GM08714 (cell line): ENCODE measurements around the gene PATJ.

ENCODE experiments used
- H3K4me3 ChIP-seq: fragments of 200-500 bp; sonication (Bioruptor generic); 2 replicates; pipeline ENCODE4 v1.5.1; 2014; ENCODE audit warnings: mild to moderate bottlenecking, low read length, inconsistent platforms
- ZNF274 ChIP-seq: IDR thresholded peaks from 2 replicates; pipeline ENCODE4 v1.6.1; 2012; ENCODE audit warnings: mild to moderate bottlenecking, low read depth, low read length

Gene PATJ

DNA sequence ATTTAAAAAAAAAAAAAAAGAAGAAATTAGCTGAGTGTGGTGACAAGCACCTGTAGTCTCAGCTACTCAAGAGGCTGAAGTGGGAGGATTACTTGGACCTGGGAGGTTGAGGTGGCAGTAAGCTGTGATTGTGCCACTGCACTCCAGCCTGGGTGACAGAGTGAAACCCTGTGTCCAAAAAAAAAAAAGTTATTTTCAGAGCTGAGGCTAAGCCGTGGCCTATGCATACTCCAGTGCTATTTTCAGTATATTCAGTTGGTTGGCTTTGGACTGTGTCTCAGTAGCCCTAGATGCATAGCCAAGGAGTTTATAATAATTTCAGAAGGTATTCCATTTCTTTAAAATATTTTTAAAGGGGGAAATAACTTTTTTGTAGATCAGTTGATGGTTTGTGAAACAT lies 311.9 kb downstream of the PATJ start:
- H3K4me3 ChIP-seq, result no peak overlapping the region
- TF ChIP-seq ZNF274, result no peak

DNA sequence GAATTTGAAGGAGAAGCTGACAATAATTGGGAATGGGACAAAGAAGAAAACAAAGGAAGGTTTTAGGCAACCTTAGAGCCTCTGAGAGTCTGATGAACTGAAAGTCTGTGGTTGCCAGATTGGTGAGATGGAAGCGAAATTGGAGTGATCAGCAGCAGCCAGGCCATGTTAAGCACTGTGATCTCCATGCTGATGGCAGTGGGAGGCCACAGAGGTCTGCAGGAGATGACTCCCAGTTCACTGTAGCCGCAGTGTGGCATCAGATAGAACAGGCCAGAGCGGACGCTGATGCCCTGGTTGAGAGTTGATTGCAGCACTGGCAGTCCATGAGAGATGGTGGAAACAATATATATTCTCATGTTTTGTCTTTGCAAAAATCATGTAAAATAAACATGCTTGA lies 314.9 kb downstream of the PATJ start:
- no peak for TF ChIP-seq ZNF274
- no peak overlapping the region for H3K4me3 ChIP-seq

DNA sequence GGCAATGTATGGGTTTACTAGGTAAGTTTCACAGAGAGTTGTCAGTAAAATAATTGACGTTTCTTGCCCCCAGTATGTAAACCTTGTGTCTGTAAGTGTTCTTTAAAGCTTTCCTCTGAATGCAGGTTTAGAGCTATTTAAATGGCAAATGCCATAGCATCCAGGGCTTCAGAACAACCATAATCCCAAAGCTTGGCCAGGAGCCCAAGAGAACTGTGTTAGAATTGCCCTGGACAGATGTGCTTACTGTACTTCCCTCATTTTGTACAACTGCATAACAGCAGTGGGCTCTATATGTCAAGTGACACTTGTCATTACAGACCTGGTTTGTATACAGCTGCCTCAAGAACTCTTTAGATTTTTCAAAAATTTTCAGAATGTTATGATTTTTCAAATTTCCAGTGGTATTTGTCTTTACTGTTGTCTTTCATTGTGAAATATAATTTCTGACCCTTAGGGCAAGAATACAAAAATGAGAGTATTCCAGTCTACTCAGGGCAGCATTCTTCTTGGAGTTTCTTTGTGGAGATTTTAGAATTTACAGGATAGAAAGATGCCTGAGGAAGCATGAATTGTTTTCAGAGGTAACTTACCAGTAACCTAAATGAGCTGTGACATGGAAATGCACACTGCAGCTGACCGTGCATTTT lies 315.5 kb downstream of the PATJ start:
- no peak for TF ChIP-seq ZNF274
- H3K4me3 ChIP-seq, result no peak overlapping the region

DNA sequence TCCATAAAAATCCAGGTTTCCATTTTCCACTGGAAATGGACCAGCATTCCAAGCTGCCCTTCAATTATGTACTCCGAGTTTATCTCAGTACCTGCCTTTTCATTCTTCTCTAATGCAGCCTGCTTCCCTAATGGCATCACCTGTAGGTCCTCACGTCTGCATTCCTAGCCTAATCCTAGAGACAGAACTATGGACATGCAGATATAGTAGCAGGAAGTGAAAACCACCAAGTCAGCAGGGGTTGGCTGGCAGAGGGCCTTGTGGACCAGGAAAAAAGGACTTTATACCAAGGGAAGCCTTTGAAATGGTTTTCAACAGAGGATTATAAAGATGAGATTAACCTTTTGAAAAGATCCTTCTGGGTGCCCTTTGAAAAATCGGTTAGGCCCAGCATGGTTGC lies 316.7 kb downstream of the PATJ start:
- H3K4me3 ChIP-seq, result no peak overlapping the region
- no peak for TF ChIP-seq ZNF274

GRCh38 chr1:62062087-62062486 lies 319.8 kb downstream of the PATJ start:
- no peak for TF ChIP-seq ZNF274
- no peak overlapping the region for H3K4me3 ChIP-seq

DNA sequence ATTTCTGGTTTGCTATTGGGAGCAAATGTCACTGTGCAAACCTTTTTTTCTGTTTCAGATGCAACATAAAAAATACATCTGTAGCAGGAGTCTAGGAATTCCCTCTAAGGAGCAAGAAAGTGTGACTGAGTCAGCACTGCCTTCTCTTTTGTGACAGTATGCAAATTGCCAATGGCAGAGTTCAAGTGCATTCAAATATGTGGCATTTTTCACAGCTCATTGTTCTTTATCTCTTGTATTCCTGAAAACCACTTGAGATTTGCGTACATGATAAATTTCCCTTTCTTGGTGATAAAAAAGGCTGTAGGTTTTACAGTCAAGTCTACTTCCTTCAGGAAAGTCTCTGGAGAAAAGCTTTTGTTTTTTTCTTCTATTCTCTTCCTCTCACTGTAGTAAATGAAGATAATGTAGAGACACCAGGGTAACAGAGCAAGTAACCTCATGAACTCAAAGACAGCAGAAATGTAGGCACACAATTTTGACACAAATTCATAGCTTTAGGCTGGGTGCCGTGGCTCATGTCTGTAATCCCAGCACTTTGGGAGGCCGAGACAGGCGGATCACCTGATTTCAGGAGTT lies 322.6 kb downstream of the PATJ start:
- no peak overlapping the region for H3K4me3 ChIP-seq
- TF ChIP-seq ZNF274, result no peak

GRCh38 chr1:62066713-62067112 lies 324.4 kb downstream of the PATJ start:
- no peak overlapping the region for H3K4me3 ChIP-seq
- no peak for TF ChIP-seq ZNF274

- H3K4me3 ChIP-seq, result no peak overlapping the region
- no peak for TF ChIP-seq ZNF274
These were observed 326.1 kb downstream of the PATJ start for GRCh38 chr1:62068416-62068843.

GRCh38 chr1:62068978-62069377 lies 326.7 kb downstream of the PATJ start:
- no peak overlapping the region for H3K4me3 ChIP-seq
- no peak for TF ChIP-seq ZNF274

DNA sequence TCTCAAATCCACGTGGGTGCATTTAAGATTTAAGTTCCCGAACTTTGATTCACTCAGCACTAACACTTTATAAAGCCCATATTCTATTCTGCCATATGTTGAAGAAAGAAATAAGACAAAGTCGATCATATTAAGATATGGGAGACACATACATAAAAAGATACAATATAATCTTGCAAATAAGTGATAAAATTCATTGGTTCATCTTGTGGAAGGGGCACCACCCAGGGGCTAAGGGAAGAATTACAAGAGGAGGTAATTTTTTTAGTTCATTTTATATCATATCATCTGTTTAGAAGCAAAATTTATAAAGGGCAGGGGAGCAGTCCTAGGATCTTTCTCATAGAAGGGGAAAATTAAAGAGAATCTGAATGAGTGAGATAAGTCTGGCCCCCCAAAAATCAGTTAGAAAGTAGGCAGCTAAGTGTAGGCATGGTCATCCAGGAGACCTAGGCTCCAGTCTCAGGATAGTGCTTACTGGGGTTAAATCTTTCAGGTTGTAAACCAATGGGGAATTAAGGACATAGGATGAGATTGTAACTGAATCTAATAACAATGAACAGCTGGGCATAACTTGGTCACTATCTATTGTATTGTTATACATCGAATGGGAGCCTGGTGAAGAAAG lies 328.2 kb downstream of the PATJ start:
- TF ChIP-seq ZNF274, result no peak
- H3K4me3 ChIP-seq, result no peak overlapping the region

DNA sequence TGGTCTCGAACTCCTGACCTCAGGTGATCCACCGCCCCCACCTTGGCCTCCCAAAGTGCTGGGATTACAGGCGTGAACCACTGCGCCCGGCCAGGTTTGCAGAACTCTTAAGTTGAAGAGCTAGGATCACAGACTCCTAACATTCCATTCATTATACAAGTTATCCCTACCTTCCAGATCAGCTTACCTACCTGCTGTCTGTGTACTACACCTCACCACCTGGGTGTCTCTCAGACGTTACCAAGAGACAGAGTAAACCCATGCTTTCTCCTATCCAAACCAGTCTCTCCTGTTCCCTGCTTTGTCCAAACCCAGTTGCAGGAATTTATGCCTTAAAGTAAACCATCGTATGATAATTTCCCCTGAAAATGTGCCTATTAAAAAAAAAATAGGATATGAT lies 329.4 kb downstream of the PATJ start:
- TF ChIP-seq ZNF274, result no peak
- no peak overlapping the region for H3K4me3 ChIP-seq

DNA sequence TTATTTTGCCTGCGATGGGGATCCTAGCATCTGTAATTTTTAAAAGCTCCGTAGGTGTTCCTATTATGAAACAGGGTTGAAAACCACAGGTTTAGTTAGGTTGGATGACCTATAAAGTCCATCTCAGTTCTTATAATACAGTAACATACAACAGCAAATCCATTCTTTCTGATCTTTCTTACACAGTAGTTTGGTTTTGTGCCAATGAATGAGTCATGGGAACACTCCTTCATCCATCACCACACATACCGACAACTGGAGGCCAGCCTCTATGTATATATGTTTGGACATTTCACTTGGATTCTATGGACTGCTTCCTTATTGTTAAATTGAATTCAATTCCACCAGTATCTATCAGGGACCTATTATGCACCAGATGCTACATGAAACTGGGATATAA lies 334.0 kb downstream of the PATJ start:
- TF ChIP-seq ZNF274, result no peak
- no peak overlapping the region for H3K4me3 ChIP-seq

DNA sequence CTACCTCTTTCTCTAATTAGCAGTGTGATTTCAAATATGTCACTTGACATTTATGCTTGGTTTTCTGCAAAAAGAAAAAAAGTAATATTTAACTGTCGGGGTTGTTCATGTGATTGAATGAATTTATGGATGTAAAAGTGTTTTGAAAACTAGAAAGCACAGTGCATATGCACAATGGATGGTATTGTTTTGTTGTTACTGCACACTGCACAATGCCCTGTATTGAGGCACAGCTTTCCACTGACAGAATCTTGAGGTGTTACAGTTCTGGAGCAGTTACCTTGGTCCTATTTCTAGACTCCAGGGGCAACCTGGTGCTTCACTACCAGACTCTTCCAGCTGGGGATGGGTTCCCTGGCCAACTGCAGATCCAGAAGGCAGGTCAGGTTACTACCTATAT lies 335.5 kb downstream of the PATJ start:
- no peak overlapping the region for H3K4me3 ChIP-seq
- no peak for TF ChIP-seq ZNF274

- TF ChIP-seq ZNF274, result no peak
- no peak overlapping the region for H3K4me3 ChIP-seq
These were observed 340.4 kb downstream of the PATJ start for GRCh38 chr1:62082456-62083363.
